ENCODE measurements around the gene RFC3.

The RFC3 gene

DNA sequence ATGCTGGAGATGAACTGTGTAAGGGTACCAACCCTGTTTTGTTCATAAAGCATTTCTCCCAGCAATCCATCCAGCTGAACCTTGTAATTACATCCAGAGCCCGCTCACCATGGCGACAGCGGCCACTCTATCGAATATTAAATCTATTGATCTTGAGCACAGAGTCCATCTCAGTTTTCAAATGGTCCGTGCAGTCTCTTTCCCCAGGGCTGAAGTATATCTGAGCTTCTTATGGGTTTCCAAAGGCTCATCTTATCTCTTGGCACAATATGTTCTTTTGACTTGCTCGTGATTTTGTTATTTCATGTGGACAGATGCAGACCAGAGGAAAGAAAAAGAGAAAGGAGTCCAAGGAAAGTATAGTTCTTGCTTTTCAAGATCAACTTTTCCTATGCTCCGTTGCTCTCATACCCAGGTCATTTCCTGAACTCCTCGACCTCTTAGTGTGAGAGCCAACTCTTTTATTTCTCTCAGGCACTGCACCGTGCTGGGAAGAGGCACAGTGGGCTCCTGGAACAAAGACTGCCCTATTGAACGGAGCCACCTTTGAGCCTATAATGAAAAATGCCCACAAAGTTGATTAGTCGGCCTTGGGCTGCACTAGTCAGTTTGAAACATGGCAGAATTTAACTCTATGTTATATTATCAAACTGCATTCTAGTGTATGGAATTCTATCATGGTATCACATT, 66.7 kb downstream of the RFC3 start:
- Mint-ChIP-seq H3K27ac (no peak overlapping the region), H3K27me3 (ENCODE audit: low read depth) (no peaks in the 10 kb centered on the region), H3K36me3 (ENCODE audit: low read depth) (peaks cover 4% of the 10 kb centered on the region), H3K4me3 (no peak overlapping the region), H3K9me3 (peaks cover 4% of the 10 kb centered on the region), H3K4me1 (ENCODE audit: low read depth) (no peaks in the 10 kb centered on the region)
- no peak for DNase-seq (ENCODE audit: low spot score)
